Measurements from ENCODE around the gene IL1R1. TPM values are rescaled to one million over a fixed set of nuclear protein-coding genes. Genes with fewer than 3 reads are reported as not detected.
A peak's percentile ranks its signal among the peaks of the same experiment; 100 is the strongest.

Gene IL1R1
- total RNA-seq, 1 experiment from 2014 or later, result 0.39 TPM

GRCh38 chr2:102137138-102137537 lies 5.4 kb upstream of the IL1R1 start:
- H2AFZ ChIP-seq (ENCODE audit: low read length), result no peak overlapping the region
- Mint-ChIP-seq H3K4me3 (no peak overlapping the region), H3K4me1 (peaks cover 11% of the 10 kb centered on the region in 2 experiments), H3K27ac (no peak overlapping the region), H3K36me3 (ENCODE audit: insufficient read depth in 1 of 3, low read depth in 3 of 3) (no peaks in the 10 kb centered on the region), H3K9me3 (0 out of 5 replicates have a peak, but pooled peaks cover 0 to 2% of the 10 kb centered on the region in 2 experiments), H3K27me3 (ENCODE audit: low read depth) (peaks cover 32% of the 10 kb centered on the region)
- H4K5ac ChIP-seq (ENCODE audit: insufficient read length, low read depth, low read length), result no peak overlapping the region
- H2BK12ac ChIP-seq (ENCODE audit: insufficient read length, low read depth, low read length), result peak overlapping the region; percentile 14
- H3K27me3 ChIP-seq (ENCODE audit: insufficient read depth, low read length), result no peaks in the 10 kb centered on the region; the same call in 1 of the 2 replicates
- no peaks in the 10 kb centered on the region for H3K79me1 ChIP-seq (ENCODE audit: insufficient read depth, low read depth, low read length, poor library complexity, severe bottlenecking)
- no CpG with 5 or more reads among the region's 2 CpGs for WGBS (ENCODE audit: extremely low coverage, insufficient read length, low lambda C conversion rate)
- no peak overlapping the region for H2BK5ac ChIP-seq (ENCODE audit: insufficient read length, low read length)
- no peak overlapping the region for H3K4me2 ChIP-seq (ENCODE audit: insufficient read depth, insufficient read length, low read length)
- H3K18ac ChIP-seq (ENCODE audit: insufficient read length, low read depth, low read length), result no peak overlapping the region
- no peaks in the 10 kb centered on the region for H3K23me2 ChIP-seq (ENCODE audit: insufficient read length, low read depth, low read length, poor library complexity, severe bottlenecking)
- no peak overlapping the region for H3K4ac ChIP-seq (ENCODE audit: low read depth, low read length)
- H2AK5ac ChIP-seq (ENCODE audit: insufficient read length, low read length), result no peak overlapping the region
- no peak overlapping the region for H3T11ph ChIP-seq (ENCODE audit: low read length)
- TF ChIP-seq, protein P1, sequence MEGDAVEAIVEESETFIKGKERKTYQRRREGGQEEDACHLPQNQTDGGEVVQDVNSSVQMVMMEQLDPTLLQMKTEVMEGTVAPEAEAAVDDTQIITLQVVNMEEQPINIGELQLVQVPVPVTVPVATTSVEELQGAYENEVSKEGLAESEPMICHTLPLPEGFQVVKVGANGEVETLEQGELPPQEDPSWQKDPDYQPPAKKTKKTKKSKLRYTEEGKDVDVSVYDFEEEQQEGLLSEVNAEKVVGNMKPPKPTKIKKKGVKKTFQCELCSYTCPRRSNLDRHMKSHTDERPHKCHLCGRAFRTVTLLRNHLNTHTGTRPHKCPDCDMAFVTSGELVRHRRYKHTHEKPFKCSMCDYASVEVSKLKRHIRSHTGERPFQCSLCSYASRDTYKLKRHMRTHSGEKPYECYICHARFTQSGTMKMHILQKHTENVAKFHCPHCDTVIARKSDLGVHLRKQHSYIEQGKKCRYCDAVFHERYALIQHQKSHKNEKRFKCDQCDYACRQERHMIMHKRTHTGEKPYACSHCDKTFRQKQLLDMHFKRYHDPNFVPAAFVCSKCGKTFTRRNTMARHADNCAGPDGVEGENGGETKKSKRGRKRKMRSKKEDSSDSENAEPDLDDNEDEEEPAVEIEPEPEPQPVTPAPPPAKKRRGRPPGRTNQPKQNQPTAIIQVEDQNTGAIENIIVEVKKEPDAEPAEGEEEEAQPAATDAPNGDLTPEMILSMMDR (conservative IDR thresholded peaks at IDR 0.05), result no peak
- H2BK120ac ChIP-seq (ENCODE audit: low read depth, low read length, poor library complexity, severe bottlenecking), result no peak overlapping the region
- no peaks in the 10 kb centered on the region for H3K9me3 ChIP-seq (ENCODE audit: control insufficient read depth, low read depth, low read length)
- H3K56ac ChIP-seq (ENCODE audit: insufficient read length, low read depth, low read length), result no peak overlapping the region
- no peak overlapping the region for H3K27ac ChIP-seq (ENCODE audit: insufficient read length, low read depth, low read length)
- H3K4me1 ChIP-seq (ENCODE audit: insufficient read depth, low read length), result no peaks in the 10 kb centered on the region
- no peak overlapping the region; the same call in 1 of the 2 replicates for H3K14ac ChIP-seq (ENCODE audit: insufficient read depth, low read length)
- no peak overlapping the region for H3K9ac ChIP-seq (ENCODE audit: extremely low read depth, insufficient read length, low read length)
- no peak overlapping the region for H3K23ac ChIP-seq (ENCODE audit: insufficient read length, low read depth, low read length)
- H3K79me2 ChIP-seq (ENCODE audit: insufficient read depth, low read length), result no peaks in the 10 kb centered on the region
- no peak overlapping the region for H2BK15ac ChIP-seq (ENCODE audit: low read depth, low read length)
- no peak for DNase-seq
- H4K8ac ChIP-seq (replicated peaks; ENCODE audit: insufficient read length, low read depth, low read length), result no peak overlapping the region
- no peak overlapping the region for H4K91ac ChIP-seq (ENCODE audit: insufficient read length, low read depth, low read length)
- no peaks in the 10 kb centered on the region for H4K20me1 ChIP-seq (ENCODE audit: control insufficient read depth, insufficient read depth, insufficient read length)
- H2BK20ac ChIP-seq (ENCODE audit: low read depth, low read length, poor library complexity, severe bottlenecking), result no peak overlapping the region
